ENCODE results near the gene SPOCK3. TPM values are rescaled to one million over a fixed set of nuclear protein-coding genes. Genes with fewer than 3 reads are reported as not detected.

SPOCK3 gene
- total and polyA plus RNA-seq, 10 of the 15 experiments (the other 5 are each of a cell fraction or from before 2014, with no cell fraction given): 0.06 to 0.39 (median 0.09) TPM; not detected in 5

GRCh38 chr4:167000141-167000852 is 234.0 kb downstream of the SPOCK3 start (continued):
- TF ChIP-seq MTA3 (IDR thresholded peaks at IDR 0.05; ENCODE audit: borderline replicate concordance, low read length) (no peak), EZH2 (IDR thresholded peaks at IDR 0.05; ENCODE audit: borderline replicate concordance, control insufficient read depth, low read depth, low read length) (no peak)

- Histone ChIP-seq H3K27ac (ENCODE audit: control insufficient read depth, insufficient read depth) (no peak overlapping the region), H3K4me2 (ENCODE audit: control insufficient read depth, insufficient read depth) (no peak overlapping the region), H3K36me3 (ENCODE audit: control insufficient read depth in 2 of 2, insufficient read depth in 2 of 2, low read length in 1 of 2) (no peaks in the 10 kb centered on the region), H3K9me3 (replicated peaks; ENCODE audit: control insufficient read depth, insufficient read depth, low read length) (no peaks in the 10 kb centered on the region), H3K9ac (ENCODE audit: control insufficient read depth, insufficient read depth, low read length) (no peak overlapping the region), H3K4me1 (ENCODE audit: control insufficient read depth, insufficient read depth, low read length) (no peaks in the 10 kb centered on the region), H3K4me3 (no peak overlapping the region), H3K79me2 (ENCODE audit: control insufficient read depth, insufficient read depth, low read length) (no peaks in the 10 kb centered on the region), H4K20me1 (ENCODE audit: control insufficient read depth, insufficient read depth) (no peaks in the 10 kb centered on the region), H3K27me3 (replicated peaks in 1 of 2; ENCODE audit: control insufficient read depth in 2 of 2, insufficient read depth in 2 of 2, low read length in 1 of 2) (no peaks in the 10 kb centered on the region), H2AFZ (ENCODE audit: control insufficient read depth, low read depth, low read length) (no peak overlapping the region)
- CTCF ChIA-PET: interaction anchor here (1.3 kb wide), 1 partner anchor 11 kb away, joined by 3 read pairs; no protein-coding TSS in a partner anchor
- BruUV-seq (replicated peaks): no TSS peak
- FAIRE-seq: no peak
- SMC1A ChIA-PET (ENCODE audit: uncharacterized antibody, unreplicated experiment): interaction anchor here (1.1 kb wide), 1 partner anchor 15 kb away, joined by 3 read pairs; no protein-coding TSS in a partner anchor
- intact Hi-C loops (cut with micrococcal nuclease; ENCODE audit: unreplicated experiment) (no loop called here), in situ Hi-C loops (cut with MboI) (no loop called here)
- no peak for DNase-seq (ENCODE audit: low read depth, low spot score)
- no peak for ATAC-seq
- RAD21 ChIA-PET (ENCODE audit: unreplicated experiment): interaction anchor here (1.2 kb wide), 1 partner anchor 16 kb away, joined by 3 read pairs; no protein-coding TSS in a partner anchor
- 4% methylated on average over 1 of the region's 1 CpG for WGBS (ENCODE audit: insufficient coverage, insufficient replicate concordance, low lambda C conversion rate, missing lambda C conversion rate)
- POLR2A ChIA-PET: no interaction called here
- TF ChIP-seq, protein P1, sequence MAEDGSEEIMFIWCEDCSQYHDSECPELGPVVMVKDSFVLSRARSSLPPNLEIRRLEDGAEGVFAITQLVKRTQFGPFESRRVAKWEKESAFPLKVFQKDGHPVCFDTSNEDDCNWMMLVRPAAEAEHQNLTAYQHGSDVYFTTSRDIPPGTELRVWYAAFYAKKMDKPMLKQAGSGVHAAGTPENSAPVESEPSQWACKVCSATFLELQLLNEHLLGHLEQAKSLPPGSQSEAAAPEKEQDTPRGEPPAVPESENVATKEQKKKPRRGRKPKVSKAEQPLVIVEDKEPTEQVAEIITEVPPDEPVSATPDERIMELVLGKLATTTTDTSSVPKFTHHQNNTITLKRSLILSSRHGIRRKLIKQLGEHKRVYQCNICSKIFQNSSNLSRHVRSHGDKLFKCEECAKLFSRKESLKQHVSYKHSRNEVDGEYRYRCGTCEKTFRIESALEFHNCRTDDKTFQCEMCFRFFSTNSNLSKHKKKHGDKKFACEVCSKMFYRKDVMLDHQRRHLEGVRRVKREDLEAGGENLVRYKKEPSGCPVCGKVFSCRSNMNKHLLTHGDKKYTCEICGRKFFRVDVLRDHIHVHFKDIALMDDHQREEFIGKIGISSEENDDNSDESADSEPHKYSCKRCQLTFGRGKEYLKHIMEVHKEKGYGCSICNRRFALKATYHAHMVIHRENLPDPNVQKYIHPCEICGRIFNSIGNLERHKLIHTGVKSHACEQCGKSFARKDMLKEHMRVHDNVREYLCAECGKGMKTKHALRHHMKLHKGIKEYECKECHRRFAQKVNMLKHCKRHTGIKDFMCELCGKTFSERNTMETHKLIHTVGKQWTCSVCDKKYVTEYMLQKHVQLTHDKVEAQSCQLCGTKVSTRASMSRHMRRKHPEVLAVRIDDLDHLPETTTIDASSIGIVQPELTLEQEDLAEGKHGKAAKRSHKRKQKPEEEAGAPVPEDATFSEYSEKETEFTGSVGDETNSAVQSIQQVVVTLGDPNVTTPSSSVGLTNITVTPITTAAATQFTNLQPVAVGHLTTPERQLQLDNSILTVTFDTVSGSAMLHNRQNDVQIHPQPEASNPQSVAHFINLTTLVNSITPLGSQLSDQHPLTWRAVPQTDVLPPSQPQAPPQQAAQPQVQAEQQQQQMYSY (CRISPR knock-in tag; IDR thresholded peaks at IDR 0.05): no peak
- TF ChIP-seq FOXM1 (IDR thresholded peaks at IDR 0.05; ENCODE audit: low read depth, low read length) (no peak), YBX1 (IDR thresholded peaks at IDR 0.05) (no peak), EP300 (IDR thresholded peaks at IDR 0.05; ENCODE audit: borderline replicate concordance in 1 of 2, control insufficient read depth in 1 of 2, low read depth in 2 of 2, low read length in 2 of 2) (no peak), BMI1 (IDR thresholded peaks at IDR 0.05; ENCODE audit: borderline replicate concordance) (no peak), SUPT20H (IDR thresholded peaks at IDR 0.05; ENCODE audit: borderline replicate concordance, control insufficient read depth, low read depth, low read length) (no peak), TBL1XR1 (IDR thresholded peaks at IDR 0.05; ENCODE audit: low read depth, low read length) (no peak), EGR1 (IDR thresholded peaks at IDR 0.05; ENCODE audit: borderline replicate concordance in 1 of 2, low read depth in 2 of 2, low read length in 2 of 2) (no peak), NR2C2 (IDR thresholded peaks at IDR 0.05; ENCODE audit: borderline replicate concordance, control insufficient read depth, insufficient read length, low read depth) (no peak), HCFC1 (IDR thresholded peaks at IDR 0.05; ENCODE audit: low read length) (no peak), BCL11A (IDR thresholded peaks at IDR 0.05; ENCODE audit: low read depth, low read length) (no peak), ZBTB4 (CRISPR knock-in tag; IDR thresholded peaks at IDR 0.05) (no peak)
Observed at GRCh38 chr4:166996216-166996615, 238.1 kb downstream of the SPOCK3 start.

Data from GM12878 (cell line).